GM12878 (cell line): ENCODE measurements around the gene PRKCZ.

ENCODE experiments used
- ESRRA ChIP-seq: IDR thresholded peaks from 2 replicates; pipeline ENCODE4 v1.6.1; 2012; ENCODE audit warnings: mild to moderate bottlenecking, low read length, improper control_type of control experiment
- POLR2AphosphoS5 ChIP-seq: IDR thresholded peaks from 2 replicates; pipeline ENCODE4 v1.6.1; 2011; ENCODE audit warnings: mild to moderate bottlenecking, low read length, inconsistent platforms
- RFX5 ChIP-seq: IDR thresholded peaks from 2 replicates; pipeline ENCODE4 v1.6.1; 2011; ENCODE audit warnings: low read depth, low read length, improper control_type of control experiment
- TAF1 ChIP-seq: IDR thresholded peaks from 2 replicates; pipeline ENCODE4 v1.6.1; 2011; ENCODE audit warnings: mild to moderate bottlenecking, low read depth, low read length, borderline replicate concordance
- ZNF274 ChIP-seq: IDR thresholded peaks from one replicate; pipeline ENCODE4 v1.8.0; 2011; ENCODE audit not compliant: insufficient read length, insufficient read depth

- TF ChIP-seq ESRRA (no peak), POLR2AphosphoS5 (no peak), RFX5 (no peak), ZNF274 (no peak), TAF1 (no peak)
These were observed 110.5 kb downstream of the PRKCZ start for GRCh38 chr1:2160451-2161300.
